ENCODE measurements around the gene TOP2B.

The TOP2B gene

DNA sequence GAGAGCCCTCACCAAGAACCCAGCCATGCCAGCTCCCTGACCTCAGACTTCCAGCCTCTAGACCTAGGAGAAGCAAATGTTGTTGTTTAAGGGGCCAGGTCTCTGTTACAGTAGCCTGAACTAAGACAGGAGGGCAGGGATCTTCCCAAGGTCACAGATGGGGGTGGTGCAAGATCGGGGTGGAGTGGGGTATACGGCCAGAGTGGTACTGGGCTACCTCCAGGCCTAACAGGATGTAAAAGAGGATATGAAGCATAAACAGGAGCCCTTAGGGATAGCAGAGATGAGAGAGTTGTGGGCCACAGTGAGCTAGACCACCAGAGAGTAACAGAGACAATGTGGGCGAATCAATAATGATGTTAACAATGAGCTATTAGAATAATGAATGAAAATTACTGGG, 82.9 kb downstream of the TOP2B start:
- DNase-seq (ENCODE audit: low read depth), result peak; percentile 60

DNA sequence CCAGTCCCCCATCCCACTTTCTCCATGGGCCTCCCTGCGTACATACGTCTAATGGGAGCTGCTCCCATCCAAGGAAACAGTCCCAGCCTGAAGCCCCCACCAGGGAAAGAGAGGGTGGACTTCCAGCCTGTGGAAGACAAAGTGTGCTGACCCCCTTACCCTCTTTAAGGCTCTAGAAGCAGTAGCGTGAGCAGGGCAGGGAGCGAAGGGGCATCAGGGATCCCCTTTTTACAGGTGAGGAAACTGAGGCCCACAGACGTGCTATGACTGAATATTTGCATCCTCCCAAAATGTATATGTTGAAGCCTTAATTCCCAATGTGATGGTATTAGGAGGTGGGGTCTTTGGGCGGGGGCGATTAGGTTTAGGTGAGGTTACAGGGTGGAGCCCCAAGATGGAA, 83.4 kb downstream of the TOP2B start:
- no peak for DNase-seq (ENCODE audit: low read depth)

DNA sequence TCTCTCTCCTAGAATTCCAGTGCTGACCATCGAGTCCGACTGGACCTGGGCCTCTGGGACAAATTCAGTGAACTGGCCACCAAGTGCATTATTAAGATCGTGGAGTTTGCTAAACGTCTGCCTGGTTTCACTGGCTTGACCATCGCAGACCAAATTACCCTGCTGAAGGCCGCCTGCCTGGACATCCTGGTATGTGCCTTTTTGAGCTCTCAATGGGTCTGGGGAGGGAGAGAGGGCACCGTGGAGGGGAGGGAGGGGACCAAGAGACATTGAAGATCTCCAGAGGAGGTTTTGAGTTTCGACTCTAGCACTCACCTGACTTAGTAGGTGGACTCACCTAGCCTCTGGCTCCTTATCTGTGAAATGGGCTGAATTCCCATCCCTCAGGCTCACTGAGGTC, 84.2 kb downstream of the TOP2B start:
- no peak for DNase-seq (ENCODE audit: low read depth)

DNA sequence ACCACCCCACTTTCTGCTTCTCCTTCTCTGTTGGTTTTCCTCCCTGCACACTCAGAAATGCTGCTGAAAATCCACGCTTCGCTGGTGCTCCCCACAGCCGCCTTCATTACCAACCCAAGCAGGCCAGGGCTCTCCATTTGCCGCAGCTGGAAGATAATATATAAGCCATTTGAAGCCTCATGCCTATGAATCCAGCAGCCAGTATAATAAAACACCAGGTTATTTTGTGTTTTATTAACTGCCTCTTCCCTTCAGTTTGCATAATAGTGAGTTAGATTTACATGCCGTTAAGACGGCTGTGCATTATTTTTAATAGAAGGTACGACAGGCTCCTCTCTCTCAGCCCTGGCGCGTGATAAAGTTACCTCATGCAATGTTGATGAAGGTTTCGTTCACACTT, 86.6 kb downstream of the TOP2B start:
- DNase-seq (ENCODE audit: low read depth), result no peak

DNA sequence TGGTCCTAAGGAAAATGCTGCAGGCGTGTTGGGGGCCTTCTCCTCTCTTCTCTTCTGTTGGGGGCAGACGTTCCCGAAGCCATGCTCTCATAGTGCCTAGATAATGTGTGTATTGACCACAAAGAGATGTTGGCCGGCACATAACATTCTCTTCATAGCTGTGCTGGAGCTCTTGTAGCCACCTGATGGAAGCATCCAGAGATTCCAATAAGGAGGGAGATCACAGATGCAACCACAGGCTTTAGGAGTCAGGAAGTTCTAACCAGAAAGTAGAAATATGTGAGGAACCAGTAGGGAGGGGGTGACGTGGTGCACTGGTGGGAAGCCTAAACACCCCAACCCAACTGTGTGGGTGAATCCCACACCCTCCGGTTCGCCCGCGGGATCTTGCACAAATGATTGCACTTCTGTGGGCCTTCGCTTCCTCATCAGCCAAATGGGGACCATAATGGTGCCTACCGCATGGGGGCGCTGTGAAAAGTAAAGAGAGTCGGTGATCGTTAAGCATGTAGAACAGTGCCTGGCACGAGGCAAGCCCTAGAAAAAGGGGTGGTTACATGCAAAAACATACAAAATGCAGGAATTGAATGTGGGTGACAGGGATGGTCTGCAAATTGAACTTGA, 87.8 kb downstream of the TOP2B start:
- no peak for DNase-seq (ENCODE audit: low read depth)

DNA sequence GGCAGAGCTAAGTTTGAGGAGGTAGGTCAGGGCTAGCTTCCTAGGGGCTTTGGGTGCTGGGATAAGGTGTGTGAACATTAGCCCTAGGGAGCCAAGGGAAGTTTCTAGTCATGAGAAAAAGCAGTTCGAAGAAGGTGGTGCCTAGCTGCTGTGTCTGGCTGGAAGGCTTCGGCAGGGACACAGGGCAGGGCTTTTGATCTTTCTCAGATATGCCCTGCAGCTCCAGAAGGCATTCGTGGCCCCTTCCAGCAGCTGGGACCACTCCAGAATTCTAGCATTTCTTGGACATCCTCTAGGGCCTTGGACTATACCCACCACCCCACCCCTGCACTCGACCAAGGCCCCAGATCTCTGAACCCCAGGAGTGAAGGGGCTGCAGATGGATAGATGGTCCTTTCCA, 88.6 kb downstream of the TOP2B start:
- DNase-seq (ENCODE audit: low read depth), result no peak

DNA sequence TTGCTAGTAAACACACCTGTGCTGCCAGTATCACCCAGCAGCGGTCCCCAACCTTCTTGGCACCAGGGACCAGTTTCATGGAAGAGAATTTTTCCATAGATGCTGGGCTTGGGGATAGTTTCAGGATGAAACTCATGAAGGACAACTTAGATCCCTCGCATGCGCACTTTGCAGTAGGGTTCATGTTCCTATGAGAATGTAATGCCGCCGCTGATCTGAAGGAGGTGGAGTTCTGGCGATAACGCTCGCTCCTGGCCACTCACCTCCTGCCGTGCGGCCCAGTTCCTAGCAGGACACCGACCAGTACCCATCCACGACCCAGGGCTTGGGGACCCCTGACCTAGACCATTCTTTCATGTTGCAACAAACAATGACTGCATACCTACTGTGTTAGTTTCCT, 89.7 kb downstream of the TOP2B start:
- DNase-seq (ENCODE audit: low read depth), result no peak

DNA sequence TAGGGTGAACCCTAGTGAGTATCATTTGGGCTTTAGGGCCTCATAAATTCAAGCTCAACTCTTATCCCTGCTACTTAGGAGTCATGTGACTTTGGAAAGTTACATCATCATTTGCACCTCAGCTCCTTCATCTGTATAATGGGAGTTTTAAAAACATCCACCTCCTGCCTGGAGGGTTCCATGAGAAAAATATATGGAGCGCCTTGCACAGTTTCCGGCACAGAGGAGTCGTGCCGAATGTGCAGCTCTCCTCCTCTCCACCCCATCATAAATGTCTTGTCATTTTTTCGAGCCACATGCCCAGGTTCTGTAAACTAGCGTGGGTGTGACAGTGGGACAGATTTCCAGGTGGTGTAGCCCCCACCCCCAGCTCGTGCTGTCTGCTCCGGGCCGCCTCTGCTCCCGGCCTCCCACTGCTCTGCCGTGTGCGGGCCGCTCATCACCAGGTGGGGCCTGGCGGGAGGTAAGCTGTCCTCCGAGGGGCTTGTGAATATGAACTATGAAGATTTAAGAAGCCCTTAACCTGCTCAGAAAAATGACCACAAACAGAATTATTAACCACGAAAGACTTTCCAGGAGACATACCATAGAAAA, 90.4 kb downstream of the TOP2B start:
- DNase-seq (ENCODE audit: low read depth), result no peak

DNA sequence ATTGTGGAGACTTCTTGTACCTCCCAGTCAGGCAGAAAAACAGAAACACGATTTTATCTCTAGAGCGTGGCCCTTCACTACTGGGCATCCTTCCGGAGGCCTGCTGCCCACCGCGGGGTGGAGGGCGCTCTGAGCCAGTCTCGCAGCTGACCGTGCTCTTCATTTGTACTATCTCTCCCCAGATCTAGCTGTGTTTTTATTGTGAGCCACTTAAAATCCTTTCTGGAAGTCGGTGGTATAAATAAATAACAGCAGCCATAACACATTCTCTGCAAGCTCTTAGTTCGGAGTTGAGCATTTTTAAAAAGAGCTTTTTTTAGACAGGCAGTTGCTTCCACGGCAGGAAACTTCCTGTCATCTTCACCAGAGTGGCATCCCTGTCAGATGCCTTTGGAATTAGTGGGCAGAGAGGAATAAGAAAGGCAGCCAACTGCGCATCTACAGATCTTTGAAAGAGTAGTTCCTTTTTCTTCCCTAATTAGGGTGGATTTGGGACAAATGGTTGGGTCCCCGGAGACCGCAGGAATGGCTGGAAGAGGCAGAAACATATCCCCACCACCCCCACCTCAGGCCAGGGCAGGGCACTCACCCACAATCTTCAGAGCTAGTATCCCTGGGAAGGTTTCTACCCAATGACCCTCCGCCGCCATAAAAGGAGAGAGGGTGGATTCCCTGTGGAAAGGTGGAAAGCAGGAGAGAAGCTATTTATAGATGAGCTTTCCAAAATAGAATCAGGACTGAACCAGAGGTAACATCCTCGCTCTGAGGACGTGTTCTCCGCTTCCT, 91.1 kb downstream of the TOP2B start:
- peak; percentile 86 for DNase-seq (ENCODE audit: low read depth)

DNA sequence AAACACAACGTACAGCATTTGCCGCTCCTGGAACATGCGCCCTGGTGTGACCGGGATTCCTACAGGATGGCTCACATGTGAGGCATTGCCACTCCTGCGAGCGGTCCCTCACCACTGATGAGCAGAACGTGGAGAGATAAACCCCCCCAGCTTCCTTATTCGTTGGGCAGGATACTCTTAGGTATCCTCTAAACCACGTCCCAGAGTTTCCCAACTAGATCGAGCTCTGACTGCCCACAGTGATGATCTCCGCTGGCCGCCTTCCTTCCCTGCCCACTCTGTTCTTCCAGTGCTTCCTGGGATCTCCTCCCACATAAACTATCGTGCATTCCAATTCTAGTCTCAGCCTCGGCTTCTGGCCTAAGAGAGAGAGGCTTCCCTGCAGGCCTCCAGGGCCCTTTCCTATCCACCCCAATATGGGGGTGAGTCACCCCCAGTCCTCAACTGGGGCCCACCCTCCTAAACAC, 91.8 kb downstream of the TOP2B start:
- peak; percentile 86 for DNase-seq (ENCODE audit: low read depth)

DNA sequence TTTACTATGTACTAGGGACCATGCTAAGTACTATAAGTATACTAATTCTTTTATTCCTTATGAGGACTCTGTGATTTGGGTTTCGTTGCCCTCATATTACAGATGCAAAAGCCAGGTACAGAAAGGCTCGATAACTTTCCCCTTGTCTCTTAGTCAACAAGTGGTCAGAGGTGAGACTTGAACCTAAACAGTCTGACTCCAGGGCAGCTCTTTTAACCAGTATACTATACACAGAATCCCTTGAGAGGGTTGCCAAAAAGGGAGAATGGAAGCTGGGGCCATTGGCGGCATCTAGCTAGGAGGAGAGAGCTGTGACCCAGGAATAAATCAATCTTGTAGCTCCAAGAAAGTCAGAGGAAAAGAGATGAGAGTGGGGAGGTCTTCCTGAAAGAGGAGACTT, 92.4 kb downstream of the TOP2B start:
- DNase-seq (ENCODE audit: low read depth), result peak; percentile 48

DNA sequence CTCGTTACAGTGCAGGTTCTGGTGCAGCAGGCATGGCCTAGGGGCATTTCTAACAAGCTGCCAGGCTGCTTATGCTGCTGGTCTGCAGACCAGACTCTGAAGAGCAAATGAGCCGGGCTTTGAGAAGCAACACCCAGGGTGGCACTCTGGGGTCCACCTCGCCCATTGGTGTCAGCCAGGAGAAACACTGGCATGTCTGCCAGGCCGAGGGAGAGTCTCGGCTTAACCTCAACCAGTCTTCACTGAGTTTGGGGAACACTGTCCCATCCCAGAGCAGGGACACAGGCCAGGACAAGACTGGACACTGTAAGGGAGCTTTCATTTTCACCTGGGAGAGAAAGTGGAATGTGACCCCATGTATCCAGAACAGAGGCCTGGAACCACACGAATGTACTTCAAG, 93.4 kb downstream of the TOP2B start:
- no peak for DNase-seq (ENCODE audit: low read depth)

DNA sequence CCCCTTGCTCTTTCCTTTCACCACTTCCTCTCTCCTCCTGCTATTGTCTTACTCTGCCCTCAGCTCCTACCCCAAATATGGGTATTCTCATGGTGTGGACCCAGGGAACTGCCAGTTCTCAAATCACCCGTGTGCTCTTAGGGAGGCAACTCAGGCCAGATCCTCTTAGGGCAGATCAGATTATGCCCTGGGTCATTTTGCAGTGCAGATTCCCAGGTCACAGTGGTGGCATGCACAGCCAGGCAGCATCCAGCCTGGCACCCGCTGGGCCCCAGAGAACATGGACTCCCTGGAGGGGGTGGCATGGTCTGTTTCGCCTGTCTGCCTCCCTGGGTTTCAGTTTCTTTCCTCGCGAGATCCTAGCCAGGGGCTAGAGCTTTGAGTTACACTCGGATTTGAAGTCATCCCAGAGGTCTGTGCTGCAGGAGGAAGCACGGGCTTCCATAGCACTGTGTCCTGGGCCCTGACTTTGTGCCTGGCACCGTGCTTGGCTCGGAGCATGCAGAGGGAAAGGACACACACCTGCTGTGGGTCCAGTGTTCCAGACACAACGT, 96.1 kb downstream of the TOP2B start:
- DNase-seq (ENCODE audit: low read depth), result no peak

DNA sequence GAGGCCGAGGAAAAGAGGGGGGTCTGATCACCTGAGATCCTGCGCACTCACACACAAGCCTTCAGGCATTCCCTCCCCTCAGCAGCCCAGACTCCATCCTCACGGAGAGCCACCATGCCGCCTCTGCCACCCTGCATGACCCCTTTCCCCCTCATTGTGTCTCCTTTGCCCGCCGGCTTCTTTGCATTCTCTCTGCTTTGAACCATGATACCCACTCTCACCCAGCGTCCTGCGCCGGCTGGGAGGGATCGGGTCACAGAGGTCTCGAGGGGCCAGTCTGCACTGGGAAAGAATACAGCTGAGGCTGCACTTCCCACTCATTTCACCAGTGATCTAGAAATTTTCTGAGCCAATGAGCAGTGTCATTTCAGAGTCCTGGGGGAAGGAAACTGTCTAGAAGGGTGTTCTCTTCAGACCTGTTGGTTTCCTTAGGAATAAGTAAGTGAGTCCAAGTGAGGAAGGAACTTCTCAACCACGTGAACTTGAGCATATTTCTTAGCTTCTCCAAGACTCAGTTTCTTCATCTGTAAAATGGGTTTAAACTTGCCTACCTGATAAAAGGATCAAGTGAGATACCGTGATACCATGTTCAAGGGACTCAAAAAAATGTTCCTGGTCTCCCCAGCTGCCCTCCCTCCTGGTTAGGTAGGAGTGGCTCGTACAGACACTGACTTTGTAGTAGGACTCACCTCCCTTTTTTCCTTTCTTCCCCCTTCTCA, 96.7 kb downstream of the TOP2B start:
- no peak for DNase-seq (ENCODE audit: low read depth)

DNA sequence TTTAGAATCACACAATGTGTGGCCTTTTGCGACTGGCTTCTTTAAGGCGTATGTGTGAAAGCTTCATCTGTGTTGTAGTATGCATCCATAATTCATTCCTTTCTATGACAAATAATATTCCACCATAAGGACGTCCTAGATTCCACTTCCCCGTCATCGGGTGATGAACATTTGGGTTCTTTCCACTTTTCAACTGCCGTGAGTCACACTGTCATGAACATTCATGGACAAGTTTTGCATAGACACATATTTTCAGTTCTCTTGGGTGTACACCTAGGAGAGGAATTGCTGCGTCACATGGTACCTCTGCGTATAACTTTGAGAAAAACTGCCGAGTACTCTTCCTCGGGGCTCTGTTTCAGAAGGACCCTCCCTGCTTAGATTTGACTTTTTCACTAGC, 97.3 kb downstream of the TOP2B start:
- DNase-seq (ENCODE audit: low read depth), result no peak

DNA sequence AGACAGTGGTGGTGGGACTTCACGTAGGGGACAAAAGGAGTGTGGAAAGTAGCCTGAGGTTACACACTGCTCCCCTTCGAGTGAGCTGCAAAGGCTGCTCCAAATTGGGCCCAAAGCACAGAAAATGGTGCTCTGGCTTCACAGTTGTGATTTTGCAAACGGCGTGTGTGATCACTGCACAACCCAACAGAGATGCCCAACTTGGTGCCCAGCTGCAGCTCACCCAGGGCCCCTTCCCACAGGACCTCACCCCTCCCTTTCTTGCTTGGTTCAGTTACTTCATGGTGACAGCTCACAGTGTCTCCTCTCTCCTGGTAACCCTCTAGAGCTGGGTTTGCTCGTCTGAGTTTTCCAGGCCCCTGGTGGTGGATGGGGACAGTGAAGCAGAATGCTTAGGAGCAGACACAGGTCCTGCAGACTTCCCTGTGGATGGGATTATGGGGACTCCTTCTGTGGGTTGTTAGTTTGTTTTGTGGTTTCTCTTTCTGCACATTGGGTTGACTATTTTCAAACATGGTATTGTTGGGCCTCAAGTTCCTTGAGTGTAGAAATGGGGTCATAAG, 98.3 kb downstream of the TOP2B start:
- DNase-seq (ENCODE audit: low read depth), result no peak

DNA sequence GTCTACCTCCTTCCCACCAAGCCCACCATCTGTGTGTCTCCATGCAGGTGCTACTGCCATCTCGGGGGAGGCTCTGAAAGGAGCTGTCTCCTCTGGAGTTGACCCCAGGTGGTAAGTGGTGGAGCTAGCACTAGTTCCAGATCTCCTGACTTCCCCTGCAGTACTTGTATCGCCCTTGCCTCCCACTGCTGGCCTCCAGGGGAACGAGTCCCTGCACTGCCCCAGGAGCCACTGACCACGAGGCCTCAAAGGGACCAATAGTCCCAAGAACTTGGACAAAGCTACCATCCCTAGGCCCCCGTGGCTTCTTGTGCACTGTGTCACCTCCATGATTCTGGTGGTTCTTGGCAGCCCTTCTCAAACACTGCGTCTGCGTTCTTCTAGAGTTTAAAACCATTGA, 98.9 kb downstream of the TOP2B start:
- no peak for DNase-seq (ENCODE audit: low read depth)

DNA sequence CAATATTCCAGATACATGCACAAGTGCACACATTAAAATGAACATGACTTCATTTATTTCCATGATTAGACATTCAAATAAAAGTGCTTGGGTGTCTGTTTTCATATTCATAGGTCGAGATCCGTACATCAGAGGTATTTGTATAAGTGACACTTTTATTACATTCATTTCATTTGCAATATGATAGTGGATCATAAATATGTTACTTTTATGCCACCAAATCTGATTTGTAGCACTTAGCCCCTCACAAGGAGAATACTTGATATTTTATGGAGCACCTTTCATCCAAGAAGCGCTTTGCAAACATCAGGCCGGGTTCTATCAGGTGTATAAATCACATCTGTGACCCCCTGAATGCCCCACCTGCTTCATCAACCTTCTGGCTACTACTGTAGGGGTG, 100.6 kb downstream of the TOP2B start:
- DNase-seq (ENCODE audit: low read depth), result no peak

DNA sequence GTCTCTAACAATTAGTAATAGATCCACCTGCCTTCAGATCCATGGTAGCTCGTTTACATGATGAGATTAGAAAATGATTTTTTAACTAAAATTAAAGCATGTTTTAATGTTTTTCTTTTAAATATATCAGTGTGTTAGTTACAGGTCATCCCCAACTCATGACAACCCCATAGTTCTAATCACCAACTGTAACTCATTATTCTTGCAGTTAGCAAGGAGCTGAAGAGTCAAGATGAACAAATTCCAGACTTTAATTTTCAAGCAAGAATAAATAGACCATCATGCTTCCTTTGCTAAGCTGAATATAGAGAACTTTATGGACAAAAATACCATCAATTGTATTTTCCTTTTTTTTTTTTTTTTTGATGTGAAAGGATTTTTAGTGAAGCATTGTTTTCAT, 101.1 kb downstream of the TOP2B start:
- peak; percentile 32 for DNase-seq (ENCODE audit: low read depth)

DNA sequence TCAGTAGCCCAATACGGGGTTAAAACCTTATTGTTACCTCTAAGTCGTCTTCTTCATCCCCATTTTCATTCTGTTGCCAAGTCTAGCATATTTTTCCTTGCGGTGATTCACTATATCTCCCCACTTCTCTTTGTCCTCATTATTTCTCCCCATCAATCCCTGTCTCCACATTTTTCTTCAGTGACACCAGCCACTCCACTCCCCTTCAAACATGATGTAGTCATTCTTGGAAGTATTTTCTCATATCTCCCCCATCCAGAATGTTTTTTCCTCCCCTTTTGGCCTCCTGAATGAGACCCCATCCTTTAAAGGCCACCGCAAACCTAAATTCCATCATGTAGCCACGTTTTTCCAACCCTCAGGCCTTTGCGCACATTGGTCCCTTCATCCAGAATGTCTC, 105.9 kb downstream of the TOP2B start:
- no peak for DNase-seq (ENCODE audit: low read depth)

DNA sequence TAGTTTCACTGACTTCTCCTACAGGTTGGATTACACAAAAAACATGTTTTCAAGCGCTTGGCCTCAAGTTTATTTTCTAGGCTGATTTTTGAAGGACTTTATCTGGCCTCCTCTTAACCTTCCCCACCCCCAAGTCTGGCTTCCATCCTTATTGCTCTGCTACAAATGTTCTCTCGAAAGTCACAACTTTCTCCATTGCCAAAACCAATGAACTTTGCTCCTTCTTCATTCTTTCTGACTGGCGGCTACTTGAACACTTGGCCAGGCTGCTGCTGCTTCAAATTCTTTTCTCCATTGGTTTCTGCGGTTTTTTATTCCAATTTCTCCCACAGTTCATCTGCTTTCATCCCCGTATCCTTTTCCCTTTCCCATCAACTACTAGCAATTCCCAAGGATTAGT, 106.6 kb downstream of the TOP2B start:
- no peak for DNase-seq (ENCODE audit: low read depth)

DNA sequence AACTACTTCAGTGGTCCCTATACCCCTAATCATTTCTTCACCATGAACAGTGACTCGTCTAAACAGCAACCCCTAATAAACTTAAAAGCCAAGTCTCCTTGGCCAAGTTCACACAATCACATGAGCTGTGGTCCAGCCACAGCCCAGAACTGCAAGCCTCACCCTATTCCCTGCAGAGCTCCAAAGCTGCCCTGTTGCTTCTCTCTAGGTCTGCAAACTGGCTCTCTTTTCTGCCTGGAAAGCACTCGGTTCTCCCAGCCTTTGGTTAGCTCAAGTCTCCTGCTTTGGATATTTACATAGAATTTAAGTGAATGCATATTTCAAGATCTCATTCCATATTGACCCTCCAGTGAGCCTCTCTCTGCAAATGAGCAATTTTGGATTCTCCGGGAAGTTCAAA, 107.0 kb downstream of the TOP2B start:
- DNase-seq (ENCODE audit: low read depth), result no peak

Data from ELR (cell line).